Measurements from ENCODE around the gene EGR2. TPM values are rescaled to one million over a fixed set of nuclear protein-coding genes. Genes with fewer than 3 reads are reported as not detected.

EGR2 gene
- total and polyA plus RNA-seq, 12 donors, result 0.17 to 6.8 (median 1.4) TPM

- Histone ChIP-seq H3K27me3 (no peaks in the 10 kb centered on the region), H3K27ac (no peak overlapping the region), H3K9me3 (replicated peaks in 1 of 3) (no peaks in the 10 kb centered on the region), H3K4me1 (replicated peaks in 1 of 2) (no peaks in the 10 kb centered on the region), H3K36me3 (replicated peaks in 1 of 2) (no peaks in the 10 kb centered on the region), H3K4me3 (no peak overlapping the region)
- intact Hi-C loops (cut with DNase I), result no loop called here
- TF ChIP-seq CTCF (IDR thresholded peaks at IDR 0.05) (no peak), POLR2A (IDR thresholded peaks at IDR 0.05) (no peak)
- DNase-seq, result no peak
- WGBS, 4 donors, result 62 to 69% (median 64%) methylated on average over 3 of the region's 3 CpGs
These were observed 49.8 kb downstream of the EGR2 start for GRCh38 chr10:62766386-62766785.

GRCh38 chr10:62765726-62766125, 50.4 kb downstream of the EGR2 start:
- H3K27ac ChIP-seq, result no peak overlapping the region
- WGBS, 4 donors, result 82 to 91% (median 87%) methylated on average over 2 of the region's 2 CpGs
- no peaks in the 10 kb centered on the region for H3K4me1 ChIP-seq (replicated peaks in 1 of 2)
- no peaks in the 10 kb centered on the region for H3K27me3 ChIP-seq
- no peaks in the 10 kb centered on the region for H3K9me3 ChIP-seq (replicated peaks in 1 of 3)
- intact Hi-C loops (cut with DNase I), result no loop called here
- no peak for TF ChIP-seq CTCF (IDR thresholded peaks at IDR 0.05)
- no peak for TF ChIP-seq POLR2A (IDR thresholded peaks at IDR 0.05)
- H3K4me3 ChIP-seq, result no peak overlapping the region
- DNase-seq, result no peak
- no peaks in the 10 kb centered on the region for H3K36me3 ChIP-seq (replicated peaks in 1 of 2)

GRCh38 chr10:62764011-62764410, 52.2 kb downstream of the EGR2 start:
- TF ChIP-seq CTCF (IDR thresholded peaks at IDR 0.05), result no peak
- no peak for TF ChIP-seq POLR2A (IDR thresholded peaks at IDR 0.05)
- Histone ChIP-seq H3K27ac (no peak overlapping the region), H3K4me1 (replicated peaks in 1 of 2) (no peaks in the 10 kb centered on the region), H3K9me3 (replicated peaks in 1 of 3) (no peaks in the 10 kb centered on the region), H3K4me3 (no peak overlapping the region), H3K36me3 (replicated peaks in 1 of 2) (no peaks in the 10 kb centered on the region), H3K27me3 (no peaks in the 10 kb centered on the region)
- intact Hi-C loops (cut with DNase I), result no loop called here
- no peak for DNase-seq
- 95 to 97% (median 96%) methylated on average over 4 of the region's 4 CpGs for WGBS, 4 donors

- DNase-seq, result no peak
- Histone ChIP-seq H3K36me3 (replicated peaks in 1 of 2) (no peaks in the 10 kb centered on the region), H3K27ac (no peak overlapping the region), H3K4me1 (replicated peaks in 1 of 2) (no peaks in the 10 kb centered on the region), H3K9me3 (replicated peaks in 1 of 3) (no peaks in the 10 kb centered on the region), H3K4me3 (no peak overlapping the region), H3K27me3 (no peaks in the 10 kb centered on the region)
- TF ChIP-seq CTCF (IDR thresholded peaks at IDR 0.05) (no peak), POLR2A (IDR thresholded peaks at IDR 0.05) (no peak)
- WGBS, 4 donors, result 88 to 96% (median 92%) methylated on average over 3 to 4 of the region's 4 CpGs
- intact Hi-C loops (cut with DNase I), result no loop called here
These were observed 53.0 kb downstream of the EGR2 start for GRCh38 chr10:62763155-62763554.

Other genes with a start within 250 kb of the EGR2 start
- 10 to 100 TPM; 18.8 to 27.2 (median 24.5) TPM for gene ADO, start 11.6 kb downstream of the EGR2 start, total RNA-seq
- gene ADO, start 11.6 kb downstream of the EGR2 start, polyA plus RNA-seq, result 10 to 100 TPM in 1 of 3 donors, 1 to 10 TPM in 2; 5.3 to 24.9 (median 5.6) TPM

Measured in adrenal gland (tissue), 12 donors.